MM.1S (cell line): Measurements from ENCODE around the gene CIT.

Experiments
- DNase-seq: peaks from one replicate; pipeline ENCODE4 v3.0.0-alpha.2; 2015
- H2AFZ ChIP-seq: fragments of 300-600 bp; sonication (generic); 2 replicates; pipeline ENCODE4 v1.6.0; 2016; ENCODE audit warnings: antibody characterized with exemption, low read length
- H3F3A ChIP-seq: fragments of 300-600 bp; sonication (generic); 2 replicates; pipeline ENCODE4 v1.6.1; 2016; ENCODE audit warnings: mild to moderate bottlenecking, antibody characterized with exemption, low read length, moderate library complexity, mixed read lengths; ENCODE audit not compliant: insufficient read depth
- H3K27ac ChIP-seq: fragments of 300-600 bp; sonication (generic); 2 replicates; pipeline ENCODE4 v1.5.1; 2016; ENCODE audit warnings: mild to moderate bottlenecking, low read length
- H3K27me3 ChIP-seq: fragments of 300-600 bp; sonication (generic); replicated peaks from 2 replicates; pipeline ENCODE4 v1.6.0; 2016; ENCODE audit warnings: low read length; ENCODE audit not compliant: insufficient read depth
- H3K36me3 ChIP-seq: fragments of 300-600 bp; sonication (generic); replicated peaks from 2 replicates; pipeline ENCODE4 v1.6.1; 2016; ENCODE audit warnings: mild to moderate bottlenecking, low read length, mixed read lengths; ENCODE audit not compliant: insufficient read depth
- H3K4me1 ChIP-seq: fragments of 300-600 bp; sonication (generic); 2 replicates; pipeline ENCODE4 v1.6.1; 2016; ENCODE audit warnings: low read length, mixed read lengths
- H3K4me2 ChIP-seq: fragments of 300-600 bp; sonication (generic); 2 replicates; pipeline ENCODE4 v1.6.0; 2016; ENCODE audit warnings: low read depth, low read length
- H3K4me3 ChIP-seq: fragments of 300-600 bp; sonication (generic); 2 replicates; pipeline ENCODE4 v1.5.1; 2016; ENCODE audit warnings: low read length, mixed read lengths
- H3K79me2 ChIP-seq: fragments of 300-600 bp; sonication (generic); 2 replicates; pipeline ENCODE4 v1.6.1; 2016; ENCODE audit warnings: mixed run types, low read length, mixed read lengths
- H3K9ac ChIP-seq: fragments of 300-600 bp; sonication (generic); 2 replicates; pipeline ENCODE4 v1.6.1; 2016; ENCODE audit warnings: low read length, mixed read lengths
- H3K9me2 ChIP-seq: fragments of 300-600 bp; sonication (generic); replicated peaks from 2 replicates; pipeline ENCODE4 v1.6.1; 2016; ENCODE audit warnings: mild to moderate bottlenecking, low read length, mixed read lengths; ENCODE audit not compliant: insufficient read depth
- H3K9me3 ChIP-seq: fragments of 300-600 bp; sonication (generic); replicated peaks from 2 replicates; pipeline ENCODE4 v1.6.1; 2016; ENCODE audit warnings: mild to moderate bottlenecking, low read length, mixed read lengths; ENCODE audit not compliant: insufficient read depth
- H4K20me1 ChIP-seq: fragments of 300-600 bp; sonication (generic); 2 replicates; pipeline ENCODE4 v1.6.1; 2016; ENCODE audit warnings: mild to moderate bottlenecking, low read length, moderate library complexity, mixed read lengths; ENCODE audit not compliant: insufficient read depth
- CTCF ChIP-seq: fragments of 300-600 bp; sonication (generic); IDR thresholded peaks from 2 replicates; pipeline ENCODE4 v1.5.1; 2016; ENCODE audit warnings: antibody characterized with exemption, low read length, mixed read lengths
- EZH2 ChIP-seq: fragments of 300-600 bp; sonication (generic); optimal IDR thresholded peaks from 2 replicates; pipeline ENCODE3; 2017; ENCODE audit warnings: low read depth, mild to moderate bottlenecking, antibody characterized with exemption, low read length, mixed read lengths
- EZH2phosphoT487 ChIP-seq: fragments of 300-600 bp; sonication (generic); IDR thresholded peaks from 2 replicates; pipeline ENCODE4 v1.6.1; 2018; ENCODE audit warnings: antibody characterized with exemption, low read length

Gene CIT

GRCh38 chr12:119667577-119668323 is 209.4 kb downstream of the CIT start, which contains the start of gene PRKAB1:
Gene PRKAB1 (plus strand): TSS chr12:119668133. CDS start chr12:119668245, 112 bp downstream.
- peak; percentile 93 for DNase-seq
- Histone ChIP-seq H3K79me2 (peaks cover 17% of the 10 kb centered on the region), H3K4me1 (0 out of 2 replicates have a peak, but pooled peaks cover 4% of the 10 kb centered on the region), H3K36me3 (no peaks in the 10 kb centered on the region), H3K9me2 (no peaks in the 10 kb centered on the region), H3K4me2 (peak within 1 kb of the TSS; percentile 71), H3K9me3 (no peaks in the 10 kb centered on the region), H3K4me3 (peak within 1 kb of the TSS; percentile 93), H4K20me1 (no peaks in the 10 kb centered on the region), H3K27me3 (no peaks in the 10 kb centered on the region), H3K27ac (peak within 1 kb of the TSS; percentile 62; the same call in 1 of the 2 replicates), H3K9ac (peak within 1 kb of the TSS; percentile 85), H2AFZ (peak within 1 kb of the TSS; percentile 86), H3F3A (peaks cover 4% of the 10 kb centered on the region; the same call in 1 of the 2 replicates)
- peak; percentile 78 for TF ChIP-seq CTCF
- no peak for TF ChIP-seq EZH2phosphoT487

GRCh38 chr12:119666900-119667576 is 210.1 kb downstream of the CIT start:
- Histone ChIP-seq H4K20me1 (no peaks in the 10 kb centered on the region), H3K4me2 (peak overlapping the region; percentile 71), H3F3A (peaks cover 4% of the 10 kb centered on the region; the same call in 1 of the 2 replicates), H3K27ac (no peak overlapping the region), H3K27me3 (no peaks in the 10 kb centered on the region), H3K9me3 (no peaks in the 10 kb centered on the region), H3K9me2 (no peaks in the 10 kb centered on the region), H2AFZ (peak overlapping the region; percentile 86), H3K36me3 (no peaks in the 10 kb centered on the region), H3K4me3 (peak overlapping the region; percentile 93), H3K79me2 (peaks cover 17% of the 10 kb centered on the region), H3K4me1 (0 out of 2 replicates have a peak, but pooled peaks cover 4% of the 10 kb centered on the region), H3K9ac (peak overlapping the region; percentile 10; the same call in 1 of the 2 replicates)
- DNase-seq, result no peak
- no peak for TF ChIP-seq EZH2phosphoT487
- no peak for TF ChIP-seq EZH2
- TF ChIP-seq CTCF, result no peak

- H3K4me1 ChIP-seq, result 0 out of 2 replicates have a peak, but pooled peaks cover 4% of the 10 kb centered on the region
- no peak for DNase-seq
- no peaks in the 10 kb centered on the region for H3K9me3 ChIP-seq
- peaks cover 4% of the 10 kb centered on the region; the same call in 1 of the 2 replicates for H3F3A ChIP-seq
- H3K36me3 ChIP-seq, result no peaks in the 10 kb centered on the region
- H4K20me1 ChIP-seq, result no peaks in the 10 kb centered on the region
- H3K9ac ChIP-seq, result no peak overlapping the region
- TF ChIP-seq CTCF (no peak), EZH2phosphoT487 (no peak), EZH2 (no peak)
- no peaks in the 10 kb centered on the region for H3K9me2 ChIP-seq
- no peaks in the 10 kb centered on the region for H3K27me3 ChIP-seq
- H3K79me2 ChIP-seq, result peaks cover 17% of the 10 kb centered on the region
- no peak overlapping the region for H2AFZ ChIP-seq
- no peak overlapping the region for H3K27ac ChIP-seq
- no peak overlapping the region for H3K4me3 ChIP-seq
- H3K4me2 ChIP-seq, result no peak overlapping the region
These were observed 210.8 kb downstream of the CIT start for GRCh38 chr12:119666226-119666795.
